Activated CD8-positive, alpha-beta T cell treated with anti-CD3 and anti-CD28 coated beads, Interleukin-2, amount 10 ng/mL, durations not matched to agents 7 days and 5 days (primary cell): ENCODE measurements around the gene BSG. TPM values are rescaled to one million over a fixed set of nuclear protein-coding genes. Genes with fewer than 3 reads are reported as not detected.
"Not testable (repeated sequence)": the region's sequence is repeated elsewhere in the genome, so short reads cannot be mapped to it uniquely, and the experiment has no call there.

Experiments
- ATAC-seq: fragments of 150-1000 bp; cut with Tn5 transposase; one replicate; pipeline ENCODE4 v1.10.0; 2021; ENCODE audit warnings: moderate library complexity
- CTCF ChIA-PET: fragments of 350-600 bp; sonication (Branson Sonifier 250); formaldehyde crosslinking; loops from one replicate; lab custom pipeline; 2021; ENCODE audit warnings: antibody characterized with exemption; lab: Charles Lee
- POLR2A ChIA-PET: fragments of 350-600 bp; sonication (Branson Sonifier 250); formaldehyde crosslinking; loops from one replicate; lab custom pipeline; 2021; ENCODE audit warnings: antibody characterized with exemption; lab: Charles Lee
- DNase-seq: peaks from one replicate; pipeline ENCODE4 v3.0.0-alpha.2; 2020
- H3K27ac Mint-ChIP-seq: one replicate; pipeline ENCODE4 v1.8.0; 2021; ENCODE audit warnings: mild to moderate bottlenecking, mixed read lengths
- H3K27me3 Mint-ChIP-seq: one replicate; pipeline ENCODE4 v1.8.0; 2021; ENCODE audit warnings: low read depth, mixed read lengths
- H3K36me3 Mint-ChIP-seq: one replicate; pipeline ENCODE4 v1.8.0; 2021; ENCODE audit warnings: low read depth, mixed read lengths
- H3K4me1 Mint-ChIP-seq: one replicate; pipeline ENCODE4 v1.8.0; 2021; ENCODE audit warnings: low read depth, mixed read lengths
- H3K4me3 Mint-ChIP-seq: one replicate; pipeline ENCODE4 v1.8.0; 2021; ENCODE audit warnings: mild to moderate bottlenecking, mixed read lengths
- H3K9me3 Mint-ChIP-seq: one replicate; pipeline ENCODE4 v1.8.0; 2022; ENCODE audit warnings: mixed read lengths; ENCODE audit not compliant: insufficient read depth
- total RNA-seq, 2 experiments: library from RNA; stranded (reverse); gene quantifications; one replicate each; pipeline ENCODE4 v1.2.3, GENCODE V29; 2021

Gene BSG
- total RNA-seq, 2 experiments from 2014 or later, result 207 to 217 TPM

DNA sequence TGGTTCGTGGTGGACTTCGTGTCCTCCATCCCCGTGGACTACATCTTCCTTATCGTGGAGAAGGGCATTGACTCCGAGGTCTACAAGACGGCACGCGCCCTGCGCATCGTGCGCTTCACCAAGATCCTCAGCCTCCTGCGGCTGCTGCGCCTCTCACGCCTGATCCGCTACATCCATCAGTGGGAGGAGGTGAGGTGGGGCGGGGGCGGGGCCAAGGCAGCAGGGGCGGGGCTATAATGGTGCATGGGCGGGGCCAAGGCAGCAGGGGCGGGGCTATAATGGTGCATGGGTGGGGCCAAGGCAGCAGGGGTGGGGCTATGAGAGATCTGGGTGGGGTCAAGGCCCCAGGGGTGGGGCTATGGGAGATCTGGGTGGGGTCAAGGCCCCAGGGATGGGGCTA, 31.4 kb downstream of the BSG start:
- H3K9me3 Mint-ChIP-seq, DNase-seq, CTCF ChIA-PET, H3K4me1 Mint-ChIP-seq, H3K27me3 Mint-ChIP-seq, H3K27ac Mint-ChIP-seq, H3K4me3 Mint-ChIP-seq, H3K36me3 Mint-ChIP-seq, POLR2A ChIA-PET: not testable (repeated sequence)
- peak; percentile 37 for ATAC-seq

DNA sequence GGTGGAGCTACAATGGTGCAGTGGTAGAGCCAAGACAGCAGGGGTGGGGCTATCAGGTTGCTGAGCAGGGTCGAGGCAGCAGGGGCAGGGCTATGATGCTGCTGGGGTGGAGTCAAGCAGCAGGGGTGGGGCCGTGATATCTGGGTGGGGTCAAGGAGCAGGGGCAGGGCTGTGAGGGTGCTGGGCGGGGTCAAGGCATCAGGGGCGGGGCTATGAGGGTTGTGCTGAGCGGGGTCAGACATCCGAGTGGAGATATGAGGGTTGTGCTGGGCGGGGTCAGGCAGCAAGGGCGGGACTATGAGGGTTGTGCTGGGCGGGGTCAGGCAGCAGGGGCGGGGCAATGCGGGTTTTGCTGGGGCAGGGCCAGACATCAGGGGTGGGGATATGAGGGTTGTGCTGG, 32.0 kb downstream of the BSG start:
- DNase-seq (peak; percentile 57), ATAC-seq (peak; percentile 63)
- peaks cover under 1% of the 10 kb centered on the region for H3K4me1 Mint-ChIP-seq
- POLR2A ChIA-PET, result no interaction called here
- H3K9me3 Mint-ChIP-seq, result no peaks in the 10 kb centered on the region
- no peak overlapping the region for H3K4me3 Mint-ChIP-seq
- CTCF ChIA-PET, result no interaction called here
- no peaks in the 10 kb centered on the region for H3K36me3 Mint-ChIP-seq
- no peaks in the 10 kb centered on the region for H3K27me3 Mint-ChIP-seq
- H3K27ac Mint-ChIP-seq, result no peak overlapping the region

DNA sequence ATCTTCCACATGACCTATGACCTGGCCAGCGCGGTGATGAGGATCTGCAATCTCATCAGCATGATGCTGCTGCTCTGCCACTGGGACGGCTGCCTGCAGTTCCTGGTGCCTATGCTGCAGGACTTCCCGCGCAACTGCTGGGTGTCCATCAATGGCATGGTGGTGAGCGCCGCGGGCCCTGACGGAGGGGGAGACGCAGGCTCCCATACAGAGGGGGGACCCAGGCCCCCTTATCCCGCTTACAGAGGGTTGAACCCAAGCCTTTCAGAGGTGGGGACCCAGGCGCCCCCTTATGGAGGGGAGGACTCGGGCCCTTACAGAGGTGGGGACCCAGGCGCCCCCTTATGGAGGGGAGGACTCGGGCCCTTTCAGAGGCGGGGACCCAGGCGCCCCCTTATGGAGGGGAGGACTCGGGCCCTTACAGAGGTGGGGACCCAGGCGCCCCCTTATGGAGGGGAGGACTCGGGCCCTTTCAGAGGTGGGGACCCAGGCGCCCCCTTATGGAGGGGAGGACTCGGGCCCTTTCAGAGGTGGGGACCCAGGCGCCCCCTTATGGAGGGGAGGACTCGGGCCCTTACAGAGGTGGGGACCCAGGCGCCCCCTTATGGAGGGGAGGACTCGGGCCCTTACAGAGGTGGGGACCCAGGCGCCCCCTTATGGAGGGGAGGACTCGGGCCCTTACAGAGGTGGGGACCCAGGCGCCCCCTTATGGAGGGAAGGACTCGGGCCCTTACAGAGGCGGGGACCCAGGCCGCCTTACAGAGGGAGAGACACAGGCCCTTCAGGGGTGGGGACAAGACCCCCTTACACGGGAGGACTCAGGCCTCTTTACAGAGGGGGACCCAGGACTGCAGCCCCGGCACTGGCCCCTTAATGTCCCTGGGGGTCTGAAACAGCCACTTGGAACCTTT, 32.9 kb downstream of the BSG start:
- CTCF ChIA-PET, POLR2A ChIA-PET, H3K4me1 Mint-ChIP-seq, H3K4me3 Mint-ChIP-seq, H3K9me3 Mint-ChIP-seq, H3K27ac Mint-ChIP-seq, H3K27me3 Mint-ChIP-seq, H3K36me3 Mint-ChIP-seq: not testable (repeated sequence)
- ATAC-seq, result peak; percentile 21
- peak; percentile 40 for DNase-seq

DNA sequence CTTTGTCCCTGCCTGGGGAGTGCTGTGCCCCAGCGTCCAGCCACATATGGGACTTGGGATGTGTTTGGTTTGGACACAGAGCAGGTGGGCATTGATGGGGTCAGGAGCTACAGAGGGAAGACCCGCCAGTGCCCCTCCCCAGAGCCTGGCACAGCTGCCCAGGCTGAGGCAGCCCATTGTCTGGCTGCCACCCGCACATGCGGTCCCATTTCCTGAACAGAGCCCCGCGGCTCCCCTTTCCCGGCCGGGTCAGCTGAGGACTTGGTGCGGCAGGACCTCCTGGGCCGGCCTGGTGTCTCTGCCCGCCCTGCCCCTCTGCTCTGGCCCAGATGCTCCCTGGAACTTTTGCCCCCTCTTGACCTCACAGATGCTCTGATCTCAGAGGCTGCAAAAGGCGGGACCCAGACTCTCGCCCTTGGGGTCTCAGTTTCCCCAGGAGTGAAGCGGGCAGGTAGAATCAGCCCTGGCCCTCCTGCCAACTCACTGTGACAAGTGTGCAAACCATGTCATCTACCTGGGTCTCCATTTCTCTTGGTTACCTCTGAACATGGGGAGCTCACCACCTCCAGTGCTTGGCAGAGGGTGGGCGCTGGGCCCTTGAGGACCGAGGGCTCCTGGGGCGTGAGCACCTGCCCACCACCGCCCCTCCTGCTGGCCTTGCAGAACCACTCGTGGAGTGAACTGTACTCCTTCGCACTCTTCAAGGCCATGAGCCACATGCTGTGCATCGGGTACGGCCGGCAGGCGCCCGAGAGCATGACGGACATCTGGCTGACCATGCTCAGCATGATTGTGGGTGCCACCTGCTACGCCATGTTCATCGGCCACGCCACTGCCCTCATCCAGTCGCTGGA, 35.1 kb downstream of the BSG start:
- Mint-ChIP-seq H3K4me3 (no peak overlapping the region), H3K9me3 (no peaks in the 10 kb centered on the region), H3K27ac (no peak overlapping the region), H3K27me3 (no peaks in the 10 kb centered on the region), H3K36me3 (no peaks in the 10 kb centered on the region), H3K4me1 (peaks cover 18% of the 10 kb centered on the region)
- DNase-seq (no peak), ATAC-seq (no peak)
- ChIA-PET POLR2A (no interaction called here), CTCF (no interaction called here)

DNA sequence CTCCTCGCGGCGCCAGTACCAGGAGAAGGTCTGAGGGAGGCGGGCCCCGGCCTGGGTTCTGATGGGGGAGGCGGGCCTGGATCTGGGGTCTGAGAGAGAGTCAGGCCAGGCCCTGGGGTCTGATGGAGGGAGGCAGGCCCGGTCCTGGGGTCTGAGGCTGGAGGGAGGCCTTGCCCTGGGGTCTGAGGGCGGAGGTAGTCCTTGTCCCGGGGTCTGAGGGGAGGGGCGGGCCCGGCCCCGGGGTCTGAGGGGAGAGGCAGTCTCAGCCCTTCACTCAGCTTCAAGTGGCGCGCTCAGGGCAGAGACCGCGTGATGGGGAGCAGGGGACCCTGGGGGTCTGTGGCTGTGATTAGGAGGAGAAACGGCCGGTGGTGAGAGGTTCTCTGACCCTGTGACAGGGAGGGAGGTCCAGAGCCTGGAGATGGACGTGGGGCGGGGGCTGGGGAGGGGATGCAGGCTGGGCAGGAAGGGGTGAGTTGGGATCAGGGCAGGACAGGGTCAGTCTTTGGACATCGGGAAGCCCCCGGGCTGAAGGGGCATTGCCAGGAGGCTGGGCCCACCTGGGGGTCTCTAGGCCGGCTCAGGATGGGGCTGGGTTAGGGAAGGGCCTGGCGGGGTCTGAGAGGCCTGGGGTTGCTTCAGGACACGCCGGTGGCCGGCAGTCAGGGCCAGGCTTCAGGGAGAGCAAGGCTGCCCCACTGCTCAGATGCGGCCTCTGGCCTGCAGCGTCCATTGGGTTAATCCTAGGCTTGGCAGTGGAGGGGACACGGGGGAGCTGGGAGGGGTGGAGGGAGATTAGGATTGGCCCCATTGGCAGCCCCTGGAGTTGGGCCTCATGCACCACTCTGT, 36.0 kb downstream of the BSG start:
- Mint-ChIP-seq H3K36me3 (no peaks in the 10 kb centered on the region), H3K4me3 (no peak overlapping the region), H3K27ac (no peak overlapping the region), H3K9me3 (no peaks in the 10 kb centered on the region), H3K4me1 (peaks cover 18% of the 10 kb centered on the region), H3K27me3 (no peaks in the 10 kb centered on the region)
- DNase-seq (no peak), ATAC-seq (no peak)
- ChIA-PET CTCF (no interaction called here), POLR2A (no interaction called here)

DNA sequence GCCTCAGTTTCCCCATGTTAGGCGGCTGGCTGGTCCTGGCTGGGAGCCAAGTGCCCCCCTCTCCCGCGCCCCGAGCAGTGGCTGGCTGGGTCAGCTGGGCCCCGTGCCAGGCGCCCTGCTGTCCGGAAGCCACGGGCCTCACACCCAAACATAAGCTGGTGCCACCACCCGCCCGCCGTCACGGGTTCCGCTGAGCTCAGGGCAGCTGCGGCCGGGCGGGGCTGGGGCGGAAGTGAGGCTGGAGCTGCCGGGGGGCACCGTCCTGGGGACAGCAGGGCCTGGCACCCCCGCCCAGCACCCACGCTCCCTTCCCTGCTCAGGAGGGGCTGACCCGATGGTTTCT, 36.6 kb downstream of the BSG start:
- H3K9me3 Mint-ChIP-seq, result no peaks in the 10 kb centered on the region
- ATAC-seq, result no peak
- ChIA-PET POLR2A (no interaction called here), CTCF (no interaction called here)
- no peak for DNase-seq
- no peak overlapping the region for H3K4me3 Mint-ChIP-seq
- H3K27me3 Mint-ChIP-seq, result no peaks in the 10 kb centered on the region
- peaks cover 18% of the 10 kb centered on the region for H3K4me1 Mint-ChIP-seq
- no peak overlapping the region for H3K27ac Mint-ChIP-seq
- H3K36me3 Mint-ChIP-seq, result peaks cover under 1% of the 10 kb centered on the region

DNA sequence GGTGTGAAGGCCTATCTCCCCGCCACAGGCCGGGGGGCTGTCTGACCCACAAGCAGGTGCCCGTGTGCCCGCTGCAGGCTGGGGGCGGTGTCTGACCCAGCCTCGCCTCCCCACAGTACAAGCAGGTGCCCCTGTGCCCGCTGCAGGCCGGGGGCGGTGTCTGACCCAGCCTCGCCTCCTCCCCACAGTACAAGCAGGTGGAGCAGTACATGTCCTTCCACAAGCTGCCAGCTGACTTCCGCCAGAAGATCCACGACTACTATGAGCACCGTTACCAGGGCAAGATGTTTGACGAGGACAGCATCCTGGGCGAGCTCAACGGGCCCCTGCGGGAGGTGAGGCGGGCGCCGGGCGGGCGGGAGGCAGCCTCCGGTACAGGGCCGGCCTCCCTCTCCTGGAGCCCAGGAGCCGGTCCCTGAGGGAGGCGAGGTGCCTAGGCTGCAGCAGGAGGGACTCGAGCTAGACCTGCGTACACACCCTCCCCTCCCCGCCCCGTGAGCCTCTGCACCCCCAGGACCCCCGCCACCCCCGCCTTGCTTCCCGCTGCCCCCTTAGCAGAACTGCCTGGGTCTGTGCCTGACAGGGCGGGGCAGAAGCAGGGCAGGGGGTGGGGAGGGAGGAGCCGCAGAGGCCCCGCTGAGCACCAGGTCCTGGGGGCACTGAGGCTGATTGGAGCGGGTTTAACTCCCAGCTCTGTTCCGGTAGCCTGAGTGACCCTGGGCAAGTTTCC, 37.8 kb downstream of the BSG start:
- Mint-ChIP-seq H3K36me3 (peaks cover 9% of the 10 kb centered on the region), H3K4me1 (peaks cover 20% of the 10 kb centered on the region), H3K9me3 (no peaks in the 10 kb centered on the region), H3K4me3 (peak overlapping the region; percentile 84), H3K27me3 (no peaks in the 10 kb centered on the region), H3K27ac (peak overlapping the region; percentile 96)
- ChIA-PET POLR2A (interaction anchor here (1.2 kb wide), 1 partner anchor 15 kb away, joined by 3 read pairs; no protein-coding TSS in a partner anchor), CTCF (interaction anchor here (1.6 kb wide), 1 partner anchor 78 kb away, joined by 4 read pairs; the partner anchor contains the start of gene CDC34)
- DNase-seq, result peak; percentile 63
- peak; percentile 50 for ATAC-seq

DNA sequence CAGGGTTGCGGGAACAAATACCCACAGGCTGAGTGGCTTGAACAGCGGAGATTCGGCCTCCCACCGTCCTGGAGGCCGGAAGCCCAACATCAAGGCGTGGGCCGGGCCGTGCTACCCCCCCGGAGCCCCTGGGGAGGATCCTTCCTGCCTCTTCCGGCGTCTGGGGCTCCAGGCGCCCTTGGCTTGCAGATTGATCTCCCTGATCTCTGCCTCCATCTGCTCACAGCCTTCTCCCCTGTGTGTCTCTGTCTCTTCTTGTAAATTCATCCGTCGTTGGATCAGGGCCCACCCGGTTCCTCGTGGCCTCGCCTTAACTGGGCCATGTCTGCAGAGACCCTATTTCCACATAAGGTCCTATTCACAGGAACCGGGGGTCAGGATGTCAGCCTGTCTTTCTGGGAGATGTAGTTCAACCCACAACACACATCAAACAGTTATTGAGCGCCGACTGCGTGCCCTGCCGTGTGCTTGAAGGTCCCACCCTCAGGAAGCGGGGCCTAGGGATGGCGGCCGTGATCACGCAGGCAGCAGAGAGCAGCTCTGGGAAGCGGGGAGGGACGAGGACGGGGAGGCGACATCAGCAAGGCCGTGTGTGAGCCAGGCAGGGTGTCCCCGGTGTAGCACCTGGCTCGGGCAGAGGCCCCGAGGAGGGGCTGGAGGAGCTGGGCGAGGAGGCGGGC, 38.5 kb downstream of the BSG start:
- ChIA-PET POLR2A (interaction anchor here (0.9 to 1.2 kb wide), 2 partner anchors 14 to 52 kb away, joined by 3 to 5 read pairs; partner anchors contain the start of gene RNF126), CTCF (interaction anchor here (1.0 to 2.1 kb wide), 4 partner anchors 27 to 100 kb away, joined by 3 to 6 read pairs (median 4); partner anchors contain the start of gene CDC34)
- Mint-ChIP-seq H3K9me3 (no peaks in the 10 kb centered on the region), H3K4me1 (peaks cover 23% of the 10 kb centered on the region), H3K27me3 (peaks cover 2% of the 10 kb centered on the region), H3K27ac (peak overlapping the region; percentile 96), H3K4me3 (peak overlapping the region; percentile 84), H3K36me3 (peaks cover 12% of the 10 kb centered on the region)
- DNase-seq (peak; percentile 80), ATAC-seq (peak; percentile 74)

DNA sequence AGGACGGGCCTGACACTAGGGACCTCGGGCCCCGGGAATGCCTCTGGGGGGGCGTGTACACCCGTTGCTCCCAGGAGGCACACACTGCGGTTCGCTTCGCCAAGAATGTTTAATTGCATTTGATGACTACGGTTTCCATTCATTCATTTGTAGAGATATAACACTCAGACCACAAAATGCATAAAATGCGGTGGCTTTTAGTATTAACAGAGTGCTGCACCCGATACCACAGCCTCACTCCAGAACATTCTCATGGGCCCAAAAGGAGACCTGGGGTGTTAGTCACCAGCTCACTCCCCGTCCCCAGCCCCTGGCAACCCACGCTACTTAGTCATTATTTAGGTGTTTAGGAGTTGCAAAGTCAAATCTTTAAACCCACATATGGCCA, 39.1 kb downstream of the BSG start:
- peak; percentile 37 for DNase-seq
- Mint-ChIP-seq H3K36me3 (peaks cover 12% of the 10 kb centered on the region), H3K27me3 (peaks cover 2% of the 10 kb centered on the region), H3K4me1 (peaks cover 23% of the 10 kb centered on the region), H3K9me3 (no peaks in the 10 kb centered on the region), H3K27ac (peak overlapping the region; percentile 96), H3K4me3 (peak overlapping the region; percentile 84)
- peak; percentile 5 for ATAC-seq
- ChIA-PET CTCF (interaction anchor here (1.0 to 2.1 kb wide), 3 partner anchors 27 to 101 kb away, joined by 3 to 6 read pairs (median 3); no protein-coding TSS in a partner anchor), POLR2A (interaction anchor here (0.9 to 1.0 kb wide), 2 partner anchors 52 to 277 kb away, joined by 3 to 5 read pairs; partner anchors contain the start of gene RNF126)

DNA sequence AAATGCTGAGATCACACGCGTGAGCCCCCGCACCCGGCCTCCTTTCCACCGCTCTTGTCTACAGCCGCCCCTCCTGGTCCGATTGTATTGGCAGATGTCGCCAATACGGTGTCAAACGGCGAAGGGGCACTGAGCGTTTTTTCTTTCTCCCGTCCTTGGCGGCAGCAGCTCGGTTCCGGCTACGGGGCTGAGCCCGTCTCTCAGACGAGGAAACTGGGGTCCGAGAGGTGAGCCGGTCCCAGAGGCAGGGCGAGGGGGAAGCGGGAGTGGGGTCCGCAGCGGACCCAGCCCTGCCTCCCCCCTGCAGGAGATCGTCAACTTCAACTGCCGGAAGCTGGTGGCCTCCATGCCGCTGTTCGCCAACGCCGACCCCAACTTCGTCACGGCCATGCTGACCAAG, 40.5 kb downstream of the BSG start:
- peaks cover 15% of the 10 kb centered on the region for H3K36me3 Mint-ChIP-seq
- H3K27ac Mint-ChIP-seq, result no peak overlapping the region
- ChIA-PET POLR2A (interaction anchor here (0.6 kb wide), 1 partner anchor 70 kb away, joined by 3 read pairs; no protein-coding TSS in a partner anchor), CTCF (interaction anchor here (2.1 kb wide), 1 partner anchor 29 kb away, joined by 6 read pairs; no protein-coding TSS in a partner anchor)
- peaks cover 2% of the 10 kb centered on the region for H3K27me3 Mint-ChIP-seq
- no peak overlapping the region for H3K4me3 Mint-ChIP-seq
- H3K9me3 Mint-ChIP-seq, result no peaks in the 10 kb centered on the region
- ATAC-seq (no peak), DNase-seq (no peak)
- peaks cover 23% of the 10 kb centered on the region for H3K4me1 Mint-ChIP-seq
